Smooth muscle cell (in vitro differentiated cells): Measurements from ENCODE around the gene RUNX2. TPM values are rescaled to one million over a fixed set of nuclear protein-coding genes. Genes with fewer than 3 reads are reported as not detected.

Source experiments
- DNase-seq: peaks from one replicate; lab custom pipeline; 2025; ENCODE audit not compliant: unreplicated experiment; lab: John Stamatoyannopoulos, UW
- H2AFZ ChIP-seq: fragments of 200-600 bp; sonication (generic); 2 replicates; pipeline ENCODE4 v1.6.0; 2016; ENCODE audit warnings: antibody characterized with exemption, low read depth, mild to moderate bottlenecking
- H3F3A ChIP-seq: fragments of 200-600 bp; sonication (generic); 2 replicates; pipeline ENCODE4 v1.6.0; 2017; ENCODE audit warnings: antibody characterized with exemption, low read depth
- H3K27ac ChIP-seq: fragments of 200-600 bp; sonication (generic); 2 replicates; pipeline ENCODE4 v1.5.1; 2016; ENCODE audit warnings: low read depth, mild to moderate bottlenecking
- H3K27me3 ChIP-seq: fragments of 200-600 bp; sonication (generic); 2 replicates; pipeline ENCODE4 v1.6.1; 2016; ENCODE audit warnings: low read depth, mild to moderate bottlenecking
- H3K36me3 ChIP-seq: fragments of 200-600 bp; sonication (generic); 2 replicates; pipeline ENCODE4 v1.5.1; 2016; ENCODE audit warnings: low read depth
- H3K4me1 ChIP-seq: fragments of 200-600 bp; sonication (generic); 2 replicates; pipeline ENCODE4 v1.5.1; 2016; ENCODE audit warnings: low read depth
- H3K4me2 ChIP-seq: fragments of 200-600 bp; sonication (generic); 2 replicates; pipeline ENCODE4 v1.6.0; 2016; ENCODE audit warnings: mild to moderate bottlenecking
- H3K4me3 ChIP-seq: fragments of 200-600 bp; sonication (generic); 2 replicates; pipeline ENCODE4 v1.5.1; 2016; ENCODE audit warnings: mild to moderate bottlenecking
- H3K79me2 ChIP-seq: fragments of 200-600 bp; sonication (generic); 2 replicates; pipeline ENCODE4 v1.6.0; 2016; ENCODE audit warnings: low read depth, mild to moderate bottlenecking
- H3K9ac ChIP-seq: fragments of 200-600 bp; sonication (generic); 2 replicates; pipeline ENCODE4 v1.6.0; 2016; ENCODE audit warnings: low read depth
- H3K9me3 ChIP-seq: fragments of 200-600 bp; sonication (generic); replicated peaks from 2 replicates; pipeline ENCODE4 v1.5.1; 2016; ENCODE audit warnings: low read depth
- H4K20me1 ChIP-seq: fragments of 200-600 bp; sonication (generic); 2 replicates; pipeline ENCODE4 v1.6.0; 2016; ENCODE audit warnings: low read depth
- CTCF ChIP-seq: fragments of 200-600 bp; sonication (generic); IDR thresholded peaks from 2 replicates; pipeline ENCODE4 v1.5.1; 2017; ENCODE audit warnings: borderline replicate concordance, mild to moderate bottlenecking, antibody characterized with exemption; ENCODE audit not compliant: insufficient read depth, poor library complexity, severe bottlenecking
- WGBS: methylation state at CpG from one replicate; pipeline ENCODE4 v1.1.7; 2016; ENCODE audit warnings: low lambda C conversion rate; 5-methylcytosine and 5-hydroxymethylcytosine counted together
- polyA plus RNA-seq: library from polyadenylated mRNA; unstranded; fragments of >200 nt; fragmentation: Nextera tagmentation; extraction: Ambion mirVana; gene quantifications from 2 replicates; pipeline ENCODE4 v1.2.1, GENCODE V29; 2016
- total RNA-seq: library from RNA; depleted of rRNA; stranded (reverse); fragments of >200 nt; gene quantifications from 2 replicates; pipeline ENCODE4 v1.2.3, GENCODE V29; 2014

RUNX2 gene
- total and polyA plus RNA-seq, 2 experiments from 2014 or later = 12.5 to 16.4 TPM

GRCh38 chr6:45460166-45460565 lies 132.0 kb downstream of the RUNX2 start:
- Histone ChIP-seq H4K20me1 (no peaks in the 10 kb centered on the region), H3F3A (peaks cover 17% of the 10 kb centered on the region), H3K9ac (no peak overlapping the region), H3K36me3 (peaks cover 6% of the 10 kb centered on the region), H3K4me1 (peaks cover 5% of the 10 kb centered on the region), H3K79me2 (peaks cover 12% of the 10 kb centered on the region), H3K9me3 (no peaks in the 10 kb centered on the region), H3K4me3 (no peak overlapping the region), H3K27me3 (no peaks in the 10 kb centered on the region), H3K27ac (no peak overlapping the region), H2AFZ (no peak overlapping the region), H3K4me2 (no peak overlapping the region)
- no peak for TF ChIP-seq CTCF
- WGBS = 100% methylated on average over 2 of the region's 2 CpGs
- DNase-seq = no peak

GRCh38 chr6:45461486-45461885 lies 133.4 kb downstream of the RUNX2 start:
- H3K4me1 ChIP-seq = peaks cover 5% of the 10 kb centered on the region
- DNase-seq = no peak
- no peaks in the 10 kb centered on the region for H4K20me1 ChIP-seq
- H3K9ac ChIP-seq = no peak overlapping the region
- H2AFZ ChIP-seq = no peak overlapping the region
- peaks cover 11% of the 10 kb centered on the region for H3F3A ChIP-seq
- WGBS = 86% methylated on average over 3 of the region's 3 CpGs
- H3K4me3 ChIP-seq = no peak overlapping the region
- no peaks in the 10 kb centered on the region for H3K27me3 ChIP-seq
- peaks cover 4% of the 10 kb centered on the region for H3K36me3 ChIP-seq
- peaks cover 12% of the 10 kb centered on the region for H3K79me2 ChIP-seq
- H3K9me3 ChIP-seq = no peaks in the 10 kb centered on the region
- H3K4me2 ChIP-seq = no peak overlapping the region
- no peak overlapping the region for H3K27ac ChIP-seq
- no peak for TF ChIP-seq CTCF

DNA sequence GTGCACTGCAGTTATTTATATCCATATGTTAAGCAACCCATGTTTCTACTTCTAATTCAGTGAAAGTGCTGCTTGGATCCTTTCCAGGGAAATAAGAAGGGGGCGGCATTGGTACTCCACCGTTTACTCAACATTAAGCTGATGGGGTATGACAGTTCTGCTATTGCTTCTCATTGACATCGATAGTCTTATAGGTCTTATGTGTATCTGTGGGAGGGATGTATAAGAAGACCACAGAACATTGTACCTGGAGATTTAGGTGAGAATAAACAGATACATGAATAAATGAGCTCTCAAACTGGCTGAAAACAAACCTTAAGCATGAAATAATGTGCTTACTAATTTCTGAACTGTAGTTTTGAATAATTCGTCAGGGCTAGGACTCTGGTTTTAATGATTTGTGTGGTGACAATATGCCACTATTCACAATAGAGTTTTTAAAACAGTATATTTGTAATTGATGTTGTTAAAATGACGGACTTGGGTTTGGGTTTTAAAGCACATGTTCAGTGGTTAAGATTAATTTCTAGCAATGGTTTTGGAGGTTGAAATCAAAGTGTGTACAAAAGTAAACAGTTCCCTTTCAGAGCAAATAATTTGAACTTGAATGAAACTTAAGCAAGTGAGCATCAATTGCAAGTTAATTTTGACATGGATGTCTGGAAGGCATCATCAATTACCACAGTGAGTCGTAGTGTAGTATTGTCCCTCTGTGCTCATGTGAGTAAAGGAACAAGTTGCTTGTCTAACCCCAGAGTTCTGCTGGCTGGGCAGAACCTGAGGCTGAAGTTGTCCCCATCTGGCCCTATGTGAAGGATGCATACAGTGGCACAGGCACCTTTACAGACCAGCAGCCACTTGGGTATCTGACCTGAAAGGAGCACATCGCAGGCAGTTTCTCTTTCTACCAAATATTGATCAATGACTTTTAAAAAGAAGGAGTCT lies 134.3 kb downstream of the RUNX2 start:
- TF ChIP-seq CTCF = no peak
- Histone ChIP-seq H3K27me3 (no peaks in the 10 kb centered on the region), H3K36me3 (no peaks in the 10 kb centered on the region), H4K20me1 (no peaks in the 10 kb centered on the region), H3K4me1 (peaks cover 5% of the 10 kb centered on the region), H3K4me3 (no peak overlapping the region), H3F3A (peaks cover 11% of the 10 kb centered on the region), H3K4me2 (no peak overlapping the region), H2AFZ (no peak overlapping the region), H3K9ac (no peak overlapping the region), H3K79me2 (peaks cover 6% of the 10 kb centered on the region), H3K27ac (no peak overlapping the region), H3K9me3 (no peaks in the 10 kb centered on the region)
- DNase-seq = no peak
- WGBS = 84% methylated on average over 7 of the region's 7 CpGs
